ENCODE results near the gene MAPK10.

The MAPK10 gene

GRCh38 chr4:86272669-86273068 is 87.2 kb downstream of the MAPK10 start:
- Histone ChIP-seq H3K4me3 (ENCODE audit: low read depth, low read length) (no peak overlapping the region), H3K4me1 (ENCODE audit: control insufficient read depth, insufficient read depth, low read length) (no peaks in the 10 kb centered on the region), H3K27me3 (ENCODE audit: control insufficient read depth, insufficient read depth, low read length) (no peaks in the 10 kb centered on the region), H3K9me3 (ENCODE audit: control insufficient read depth, insufficient read depth, low read length) (no peaks in the 10 kb centered on the region), H3K9ac (ENCODE audit: low read depth, low read length) (no peak overlapping the region), H3K36me3 (ENCODE audit: control insufficient read depth, insufficient read depth, low read length) (no peaks in the 10 kb centered on the region)

- H3K4me3 ChIP-seq (ENCODE audit: low read depth, low read length) = no peak overlapping the region
- H3K36me3 ChIP-seq (ENCODE audit: control insufficient read depth, insufficient read depth, low read length) = no peaks in the 10 kb centered on the region
- no peak overlapping the region for H3K9ac ChIP-seq (ENCODE audit: low read depth, low read length)
- H3K27me3 ChIP-seq (ENCODE audit: control insufficient read depth, insufficient read depth, low read length) = no peaks in the 10 kb centered on the region
- H3K9me3 ChIP-seq (ENCODE audit: control insufficient read depth, insufficient read depth, low read length) = no peaks in the 10 kb centered on the region
- peaks cover 3% of the 10 kb centered on the region for H3K4me1 ChIP-seq (ENCODE audit: control insufficient read depth, insufficient read depth, low read length)
These were observed 88.8 kb downstream of the MAPK10 start for GRCh38 chr4:86271057-86271456.

GRCh38 chr4:86269354-86269753 is 90.5 kb downstream of the MAPK10 start:
- H3K4me3 ChIP-seq (ENCODE audit: low read depth, low read length) = no peak overlapping the region
- peaks cover 7% of the 10 kb centered on the region for H3K4me1 ChIP-seq (ENCODE audit: control insufficient read depth, insufficient read depth, low read length)
- no peak overlapping the region for H3K9ac ChIP-seq (ENCODE audit: low read depth, low read length)
- no peaks in the 10 kb centered on the region for H3K27me3 ChIP-seq (ENCODE audit: control insufficient read depth, insufficient read depth, low read length)
- no peaks in the 10 kb centered on the region for H3K9me3 ChIP-seq (ENCODE audit: control insufficient read depth, insufficient read depth, low read length)
- no peaks in the 10 kb centered on the region for H3K36me3 ChIP-seq (ENCODE audit: control insufficient read depth, insufficient read depth, low read length)

DNA sequence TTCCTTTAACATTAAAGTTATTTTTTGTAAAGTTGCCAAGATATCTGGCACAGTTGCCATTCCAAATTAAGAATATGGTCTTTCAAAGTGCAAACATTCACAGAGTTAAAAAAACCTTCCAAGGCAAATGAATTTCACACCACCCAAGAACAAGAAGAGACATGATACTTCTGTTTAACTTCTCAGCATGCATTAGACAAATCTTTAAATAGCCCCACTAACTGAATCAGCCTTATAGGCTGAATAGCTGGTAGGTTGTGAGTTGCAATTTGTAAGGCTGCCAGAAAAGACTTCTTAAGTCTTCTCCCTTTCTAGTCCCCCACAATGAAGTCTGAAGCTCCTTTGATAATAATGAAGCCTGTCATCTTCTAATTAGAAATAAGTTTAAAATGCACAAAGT is 95.6 kb downstream of the MAPK10 start:
- Histone ChIP-seq H3K36me3 (ENCODE audit: control insufficient read depth, insufficient read depth, low read length) (no peaks in the 10 kb centered on the region), H3K9me3 (ENCODE audit: control insufficient read depth, insufficient read depth, low read length) (no peaks in the 10 kb centered on the region), H3K4me3 (ENCODE audit: low read depth, low read length) (no peak overlapping the region), H3K9ac (ENCODE audit: low read depth, low read length) (no peak overlapping the region), H3K27me3 (ENCODE audit: control insufficient read depth, insufficient read depth, low read length) (no peaks in the 10 kb centered on the region), H3K4me1 (ENCODE audit: control insufficient read depth, insufficient read depth, low read length) (peaks cover 7% of the 10 kb centered on the region)

GRCh38 chr4:86261636-86262035 is 98.2 kb downstream of the MAPK10 start:
- Histone ChIP-seq H3K36me3 (ENCODE audit: control insufficient read depth, insufficient read depth, low read length) (no peaks in the 10 kb centered on the region), H3K4me1 (ENCODE audit: control insufficient read depth, insufficient read depth, low read length) (peaks cover 7% of the 10 kb centered on the region)

DNA sequence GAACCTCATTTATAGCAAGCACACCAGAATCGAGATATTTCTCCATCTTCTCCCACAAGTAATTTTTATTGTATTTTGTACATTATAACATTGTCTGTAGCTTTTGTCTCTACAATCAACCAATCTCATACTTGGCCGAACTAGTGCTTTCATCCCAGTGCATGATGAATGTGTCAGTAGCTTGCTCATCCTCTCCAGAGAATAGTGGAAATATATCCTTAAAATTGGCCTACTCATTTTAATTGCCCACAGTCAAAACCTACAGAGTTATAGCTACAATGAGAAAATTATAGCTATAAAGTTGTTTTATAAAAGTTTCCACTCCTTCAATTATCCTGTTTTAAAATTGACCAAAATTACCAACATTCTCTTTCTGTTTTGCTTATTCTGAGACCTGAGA is 103.8 kb downstream of the MAPK10 start:
- Histone ChIP-seq H3K4me1 (ENCODE audit: control insufficient read depth, insufficient read depth, low read length) (no peaks in the 10 kb centered on the region), H3K4me3 (ENCODE audit: low read depth, low read length) (no peak overlapping the region), H3K27me3 (ENCODE audit: control insufficient read depth, insufficient read depth, low read length) (no peaks in the 10 kb centered on the region), H3K36me3 (ENCODE audit: control insufficient read depth, insufficient read depth, low read length) (no peaks in the 10 kb centered on the region), H3K9me3 (ENCODE audit: control insufficient read depth, insufficient read depth, low read length) (no peaks in the 10 kb centered on the region), H3K9ac (ENCODE audit: low read depth, low read length) (no peak overlapping the region)

More at GRCh38 chr4:86261636-86262035, 98.2 kb downstream of the MAPK10 start:
- Histone ChIP-seq H3K9ac (ENCODE audit: low read depth, low read length) (no peak overlapping the region), H3K4me3 (ENCODE audit: low read depth, low read length) (no peak overlapping the region), H3K27me3 (ENCODE audit: control insufficient read depth, insufficient read depth, low read length) (no peaks in the 10 kb centered on the region), H3K9me3 (ENCODE audit: control insufficient read depth, insufficient read depth, low read length) (no peaks in the 10 kb centered on the region)

DNA sequence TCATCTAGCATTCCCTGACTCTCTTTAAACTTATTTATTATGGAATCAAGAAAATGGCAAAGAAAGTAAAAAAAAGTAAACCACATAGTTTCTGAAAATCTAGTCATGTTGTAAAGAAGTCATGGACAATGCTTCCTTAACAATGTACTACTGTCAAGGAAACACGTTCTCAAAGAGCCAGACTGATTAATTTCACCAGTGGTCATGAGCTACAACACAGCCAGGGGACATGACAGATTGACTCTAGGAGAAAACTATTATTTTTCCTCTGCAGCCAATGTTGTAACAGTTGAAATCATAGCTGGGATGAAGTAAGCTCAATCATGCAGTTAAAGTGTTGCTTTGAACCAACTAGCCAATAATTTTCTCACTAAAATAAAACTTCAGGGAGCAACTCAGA is 109.2 kb downstream of the MAPK10 start:
- Histone ChIP-seq H3K4me3 (ENCODE audit: low read depth, low read length) (no peak overlapping the region), H3K9ac (ENCODE audit: low read depth, low read length) (no peak overlapping the region), H3K27me3 (ENCODE audit: control insufficient read depth, insufficient read depth, low read length) (no peaks in the 10 kb centered on the region), H3K4me1 (ENCODE audit: control insufficient read depth, insufficient read depth, low read length) (no peaks in the 10 kb centered on the region), H3K36me3 (ENCODE audit: control insufficient read depth, insufficient read depth, low read length) (no peaks in the 10 kb centered on the region), H3K9me3 (ENCODE audit: control insufficient read depth, insufficient read depth, low read length) (no peaks in the 10 kb centered on the region)

GRCh38 chr4:86250006-86250405 is 109.8 kb downstream of the MAPK10 start:
- no peaks in the 10 kb centered on the region for H3K36me3 ChIP-seq (ENCODE audit: control insufficient read depth, insufficient read depth, low read length)
- H3K4me1 ChIP-seq (ENCODE audit: control insufficient read depth, insufficient read depth, low read length) = no peaks in the 10 kb centered on the region
- no peak overlapping the region for H3K4me3 ChIP-seq (ENCODE audit: low read depth, low read length)

GRCh38 chr4:86249074-86249473 is 110.8 kb downstream of the MAPK10 start:
- Histone ChIP-seq H3K36me3 (ENCODE audit: control insufficient read depth, insufficient read depth, low read length) (no peaks in the 10 kb centered on the region), H3K4me3 (ENCODE audit: low read depth, low read length) (no peak overlapping the region), H3K9me3 (ENCODE audit: control insufficient read depth, insufficient read depth, low read length) (no peaks in the 10 kb centered on the region), H3K9ac (ENCODE audit: low read depth, low read length) (no peak overlapping the region), H3K27me3 (ENCODE audit: control insufficient read depth, insufficient read depth, low read length) (no peaks in the 10 kb centered on the region), H3K4me1 (ENCODE audit: control insufficient read depth, insufficient read depth, low read length) (no peaks in the 10 kb centered on the region)

More at GRCh38 chr4:86250006-86250405, 109.8 kb downstream of the MAPK10 start:
- no peaks in the 10 kb centered on the region for H3K27me3 ChIP-seq (ENCODE audit: control insufficient read depth, insufficient read depth, low read length)
- no peaks in the 10 kb centered on the region for H3K9me3 ChIP-seq (ENCODE audit: control insufficient read depth, insufficient read depth, low read length)
- no peak overlapping the region for H3K9ac ChIP-seq (ENCODE audit: low read depth, low read length)

GRCh38 chr4:86247906-86248305 is 111.9 kb downstream of the MAPK10 start:
- Histone ChIP-seq H3K9me3 (ENCODE audit: control insufficient read depth, insufficient read depth, low read length) (no peaks in the 10 kb centered on the region), H3K9ac (ENCODE audit: low read depth, low read length) (no peak overlapping the region), H3K27me3 (ENCODE audit: control insufficient read depth, insufficient read depth, low read length) (no peaks in the 10 kb centered on the region), H3K4me3 (ENCODE audit: low read depth, low read length) (no peak overlapping the region), H3K4me1 (ENCODE audit: control insufficient read depth, insufficient read depth, low read length) (no peaks in the 10 kb centered on the region), H3K36me3 (ENCODE audit: control insufficient read depth, insufficient read depth, low read length) (no peaks in the 10 kb centered on the region)

- no peak overlapping the region for H3K9ac ChIP-seq (ENCODE audit: low read depth, low read length)
- no peaks in the 10 kb centered on the region for H3K36me3 ChIP-seq (ENCODE audit: control insufficient read depth, insufficient read depth, low read length)
- H3K4me1 ChIP-seq (ENCODE audit: control insufficient read depth, insufficient read depth, low read length) = no peaks in the 10 kb centered on the region
- H3K9me3 ChIP-seq (ENCODE audit: control insufficient read depth, insufficient read depth, low read length) = no peaks in the 10 kb centered on the region
- H3K4me3 ChIP-seq (ENCODE audit: low read depth, low read length) = no peak overlapping the region
- no peaks in the 10 kb centered on the region for H3K27me3 ChIP-seq (ENCODE audit: control insufficient read depth, insufficient read depth, low read length)
These were observed 112.5 kb downstream of the MAPK10 start for GRCh38 chr4:86247320-86247719.

GRCh38 chr4:86243750-86244149 is 116.1 kb downstream of the MAPK10 start:
- H3K4me1 ChIP-seq (ENCODE audit: control insufficient read depth, insufficient read depth, low read length) = no peaks in the 10 kb centered on the region

GRCh38 chr4:86242677-86243076 is 117.2 kb downstream of the MAPK10 start:
- no peak overlapping the region for H3K4me3 ChIP-seq (ENCODE audit: low read depth, low read length)
- no peaks in the 10 kb centered on the region for H3K4me1 ChIP-seq (ENCODE audit: control insufficient read depth, insufficient read depth, low read length)
- no peak overlapping the region for H3K9ac ChIP-seq (ENCODE audit: low read depth, low read length)
- no peaks in the 10 kb centered on the region for H3K9me3 ChIP-seq (ENCODE audit: control insufficient read depth, insufficient read depth, low read length)
- H3K36me3 ChIP-seq (ENCODE audit: control insufficient read depth, insufficient read depth, low read length) = no peaks in the 10 kb centered on the region
- no peaks in the 10 kb centered on the region for H3K27me3 ChIP-seq (ENCODE audit: control insufficient read depth, insufficient read depth, low read length)

More at GRCh38 chr4:86243750-86244149, 116.1 kb downstream of the MAPK10 start:
- Histone ChIP-seq H3K9me3 (ENCODE audit: control insufficient read depth, insufficient read depth, low read length) (no peaks in the 10 kb centered on the region), H3K27me3 (ENCODE audit: control insufficient read depth, insufficient read depth, low read length) (no peaks in the 10 kb centered on the region), H3K4me3 (ENCODE audit: low read depth, low read length) (no peak overlapping the region), H3K9ac (ENCODE audit: low read depth, low read length) (no peak overlapping the region), H3K36me3 (ENCODE audit: control insufficient read depth, insufficient read depth, low read length) (no peaks in the 10 kb centered on the region)
